Gastrocnemius medialis (tissue), 4 donors: ENCODE measurements around the gene GALNT2.

ENCODE experiments used
- CTCF ChIP-seq, 5 experiments: fragments of 450-650 bp in 3 of 5; fragments of 200-600 bp in 2 of 5; sonication (generic) in 2 of 5; IDR thresholded peaks in 4 of 5; conservative IDR thresholded peaks in 1 of 5; 1 replicate in 4 of 5; 2 replicates in 1 of 5; pipeline ENCODE4 v1.5.1; 2016 to 2019; ENCODE audit warnings: antibody characterized with exemption in 5 of 5, mild to moderate bottlenecking in 3 of 5, moderate library complexity in 3 of 5
- POLR2A ChIP-seq, 2 donors: fragments of 450-650 bp; IDR thresholded peaks; one replicate each; pipeline ENCODE4 v1.6.1; 2017; ENCODE audit warnings: antibody characterized with exemption in 2 of 2, mild to moderate bottlenecking in 2 of 2, moderate library complexity in 2 of 2

DNA sequence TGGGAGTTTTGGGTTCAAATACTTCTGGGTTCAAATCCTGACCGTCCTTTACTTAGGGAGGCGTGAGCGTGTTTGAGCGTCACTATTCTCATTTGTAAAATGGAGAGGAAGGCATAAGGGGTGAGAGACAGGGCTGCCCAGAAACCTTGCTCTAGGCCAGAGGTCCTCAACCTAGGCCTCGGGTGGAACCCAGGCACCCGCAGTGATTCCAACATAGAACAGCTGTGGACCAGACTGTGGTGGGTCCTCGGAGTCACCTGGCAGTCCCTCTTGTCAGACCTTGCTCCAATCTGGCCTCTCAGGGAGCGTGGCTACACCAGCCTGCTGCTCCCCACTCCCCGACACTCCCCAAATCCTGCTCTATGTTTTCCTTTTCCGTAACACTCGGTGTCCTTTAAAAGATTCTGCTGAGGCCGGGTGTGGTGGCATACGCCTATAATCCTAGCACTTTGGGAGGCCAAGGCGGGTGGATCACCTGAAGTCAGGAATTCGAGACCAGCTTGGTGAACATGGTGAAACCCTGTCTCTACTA is 242.7 kb downstream of the GALNT2 start:
- TF ChIP-seq CTCF (IDR thresholded peaks at IDR 0.05 in 4 of 5, conservative IDR thresholded peaks at IDR 0.05 in 1 of 5) (no peak), POLR2A (IDR thresholded peaks at IDR 0.05) (no peak)
